Measurements from ENCODE around the gene ZDHHC18.

GRCh38 chr1:26797627-26798026 is 28.9 kb upstream of the ZDHHC18 start:
- TF ChIP-seq POLR2A (IDR thresholded peaks at IDR 0.05), result no peak
- TF ChIP-seq, protein P1, sequence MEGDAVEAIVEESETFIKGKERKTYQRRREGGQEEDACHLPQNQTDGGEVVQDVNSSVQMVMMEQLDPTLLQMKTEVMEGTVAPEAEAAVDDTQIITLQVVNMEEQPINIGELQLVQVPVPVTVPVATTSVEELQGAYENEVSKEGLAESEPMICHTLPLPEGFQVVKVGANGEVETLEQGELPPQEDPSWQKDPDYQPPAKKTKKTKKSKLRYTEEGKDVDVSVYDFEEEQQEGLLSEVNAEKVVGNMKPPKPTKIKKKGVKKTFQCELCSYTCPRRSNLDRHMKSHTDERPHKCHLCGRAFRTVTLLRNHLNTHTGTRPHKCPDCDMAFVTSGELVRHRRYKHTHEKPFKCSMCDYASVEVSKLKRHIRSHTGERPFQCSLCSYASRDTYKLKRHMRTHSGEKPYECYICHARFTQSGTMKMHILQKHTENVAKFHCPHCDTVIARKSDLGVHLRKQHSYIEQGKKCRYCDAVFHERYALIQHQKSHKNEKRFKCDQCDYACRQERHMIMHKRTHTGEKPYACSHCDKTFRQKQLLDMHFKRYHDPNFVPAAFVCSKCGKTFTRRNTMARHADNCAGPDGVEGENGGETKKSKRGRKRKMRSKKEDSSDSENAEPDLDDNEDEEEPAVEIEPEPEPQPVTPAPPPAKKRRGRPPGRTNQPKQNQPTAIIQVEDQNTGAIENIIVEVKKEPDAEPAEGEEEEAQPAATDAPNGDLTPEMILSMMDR (IDR thresholded peaks at IDR 0.05), result no peak
- TF ChIP-seq EP300 (IDR thresholded peaks at IDR 0.05), result no peak
- no peak for TF ChIP-seq POLR2AphosphoS5 (IDR thresholded peaks at IDR 0.05)

Measured in suprapubic skin (tissue), 4 donors.